Esophagus mucosa (tissue), 1 donor: ENCODE measurements around the gene GRAMD2A. TPM values are rescaled to one million over a fixed set of nuclear protein-coding genes. Genes with fewer than 3 reads are reported as not detected.

Source experiments
- ATAC-seq: fragments of 200-7000 bp; cut with Tn5 transposase; one replicate; pipeline ENCODE4 v1.9.1; 2020
- total RNA-seq: library from RNA; stranded (reverse); gene quantifications from one replicate; pipeline ENCODE4 v1.2.4, GENCODE V29; 2023
- donor health status: DM: yes; HTN: yes; CAD: no.

GRAMD2A gene
- total RNA-seq, 1 donor from 2014 or later, result 4.0 TPM

- no peak for ATAC-seq
Measured at GRCh38 chr15:72166716-72167417, 30.7 kb downstream of the GRAMD2A start.

DNA sequence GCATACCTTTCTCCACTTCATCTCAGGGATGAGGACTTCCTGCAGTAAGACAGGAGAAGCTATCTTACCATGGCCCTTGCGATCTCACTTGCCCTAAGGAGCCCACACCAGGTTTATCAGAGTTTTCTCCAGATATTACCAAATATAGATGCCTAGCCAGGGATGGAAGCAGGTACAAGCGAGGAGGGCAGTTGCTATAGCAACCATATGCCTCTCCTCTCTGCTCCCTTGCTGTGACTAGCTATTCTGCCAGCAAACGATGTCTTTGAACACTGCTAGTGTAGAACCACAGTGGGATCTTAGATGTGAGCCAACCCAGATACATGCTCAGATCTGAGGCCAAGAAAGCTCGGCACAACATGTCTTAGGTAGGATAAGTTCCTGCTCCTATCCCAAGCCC is 33.9 kb downstream of the GRAMD2A start:
- ATAC-seq, result no peak

GRCh38 chr15:72162569-72162968 is 35.0 kb downstream of the GRAMD2A start:
- no peak for ATAC-seq

- peak; percentile 18 for ATAC-seq
Measured at GRCh38 chr15:72161361-72162132, 36.0 kb downstream of the GRAMD2A start.

DNA sequence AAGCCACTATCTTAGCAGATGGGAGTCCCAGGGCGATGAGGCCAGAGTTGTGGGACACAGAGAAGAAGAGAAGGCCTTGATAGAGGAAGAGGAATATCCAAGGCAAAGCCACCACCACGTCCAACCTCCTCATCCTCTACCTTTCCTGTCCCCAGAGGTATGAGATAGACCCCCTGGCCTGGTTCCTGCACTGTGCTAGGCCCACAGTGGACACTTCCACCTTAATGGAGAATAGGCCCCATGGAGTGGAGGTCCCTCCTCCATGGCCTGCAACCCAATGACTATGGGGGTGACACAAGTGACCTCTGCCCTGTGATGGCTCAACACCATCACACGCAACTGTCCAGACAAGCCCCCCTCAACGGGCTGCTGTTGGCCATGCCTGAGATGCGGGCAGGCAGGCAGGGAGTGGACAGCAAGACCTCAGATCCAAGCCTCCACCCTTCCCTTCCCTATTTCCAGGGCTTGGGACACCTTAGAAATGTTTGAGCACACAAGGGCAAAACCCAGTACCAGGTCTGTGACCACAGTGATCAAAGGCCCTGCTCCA is 36.8 kb downstream of the GRAMD2A start:
- no peak for ATAC-seq

DNA sequence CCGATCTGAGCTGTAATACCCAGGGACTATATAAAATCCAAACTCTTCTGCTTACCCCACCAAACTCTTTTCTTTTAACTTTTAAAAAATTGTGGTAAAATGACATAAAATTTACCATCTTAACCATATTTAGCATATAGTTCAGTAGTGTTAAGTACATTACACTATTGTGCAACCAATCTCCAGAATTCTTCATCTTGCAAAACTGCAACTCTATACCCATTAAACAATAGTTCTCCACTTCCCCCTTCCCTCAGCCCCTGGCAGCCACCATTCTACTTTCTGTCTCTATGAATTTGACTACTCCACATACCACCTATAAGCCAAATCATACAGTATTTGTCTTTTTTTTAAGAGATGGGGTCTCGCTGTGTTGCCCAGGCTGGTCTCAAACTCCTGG is 40.7 kb downstream of the GRAMD2A start:
- ATAC-seq, result no peak

GRCh38 chr15:72155635-72156616 is 41.7 kb downstream of the GRAMD2A start:
- ATAC-seq, result peak; percentile 83

DNA sequence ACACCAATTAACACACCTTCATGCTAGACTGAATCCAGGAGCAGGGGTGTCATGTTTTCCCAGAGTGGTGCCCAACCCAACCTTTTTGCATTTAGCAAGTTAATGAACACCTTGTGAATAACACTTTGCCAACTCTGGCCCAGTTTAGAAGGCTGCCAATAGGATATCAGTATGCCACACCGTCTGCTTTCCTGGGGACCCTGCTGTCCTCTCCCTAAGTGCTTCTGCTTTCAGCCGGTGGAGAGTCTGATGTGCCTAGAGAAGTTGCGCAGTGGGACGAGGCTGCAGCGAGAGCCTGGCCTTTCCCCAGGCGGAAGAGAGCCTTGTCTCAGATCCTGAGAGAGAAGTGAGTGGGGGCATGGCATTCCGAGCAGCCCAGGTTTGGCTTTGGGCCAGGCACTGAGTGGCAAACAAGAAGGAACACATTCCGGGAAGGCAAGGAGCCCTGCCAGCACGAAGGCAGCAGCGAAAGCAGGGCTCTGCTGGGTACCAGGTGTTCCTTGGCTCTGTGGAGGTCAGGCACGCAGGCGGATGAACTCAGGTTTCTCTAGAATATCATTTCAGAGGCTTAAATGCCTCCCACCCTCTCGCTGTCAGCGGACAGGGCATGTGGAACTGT is 42.5 kb downstream of the GRAMD2A start:
- ATAC-seq, result peak; percentile 69

GRCh38 chr15:72154316-72154715 is 43.3 kb downstream of the GRAMD2A start:
- ATAC-seq, result no peak

DNA sequence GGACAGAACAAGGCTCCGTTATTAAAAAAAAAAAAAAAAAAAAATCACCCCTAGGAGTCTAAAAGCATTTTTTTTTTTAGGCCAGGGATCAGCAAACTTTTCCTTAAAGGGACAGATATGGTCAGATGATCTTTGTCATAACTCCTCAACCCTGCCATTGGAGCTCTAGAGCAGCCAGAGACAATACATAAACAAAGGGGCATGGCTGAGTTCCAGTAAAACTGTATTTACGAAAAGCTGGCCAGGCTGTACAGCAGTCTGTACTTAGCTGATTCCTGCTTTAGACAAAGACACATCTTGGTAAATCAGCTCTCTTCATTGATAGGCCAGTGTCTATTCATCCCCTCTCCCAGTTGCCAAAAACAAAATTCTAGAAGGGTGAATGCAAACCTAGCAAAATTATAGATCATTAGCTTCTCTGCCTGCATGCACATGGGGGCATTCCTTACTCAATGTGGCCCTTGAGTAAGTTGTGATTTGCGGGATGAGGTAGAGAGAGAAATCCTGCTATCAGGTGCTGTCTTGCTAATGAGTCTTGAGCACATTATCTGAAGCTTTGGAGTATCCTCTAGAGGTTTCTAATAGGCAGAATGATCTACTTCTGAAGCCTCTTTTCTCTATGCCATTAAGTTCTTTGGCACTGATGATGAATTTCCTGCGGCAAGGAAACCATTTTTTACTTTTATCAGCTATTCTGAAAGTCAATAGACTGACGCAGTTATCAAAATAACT is 44.2 kb downstream of the GRAMD2A start:
- no peak for ATAC-seq

DNA sequence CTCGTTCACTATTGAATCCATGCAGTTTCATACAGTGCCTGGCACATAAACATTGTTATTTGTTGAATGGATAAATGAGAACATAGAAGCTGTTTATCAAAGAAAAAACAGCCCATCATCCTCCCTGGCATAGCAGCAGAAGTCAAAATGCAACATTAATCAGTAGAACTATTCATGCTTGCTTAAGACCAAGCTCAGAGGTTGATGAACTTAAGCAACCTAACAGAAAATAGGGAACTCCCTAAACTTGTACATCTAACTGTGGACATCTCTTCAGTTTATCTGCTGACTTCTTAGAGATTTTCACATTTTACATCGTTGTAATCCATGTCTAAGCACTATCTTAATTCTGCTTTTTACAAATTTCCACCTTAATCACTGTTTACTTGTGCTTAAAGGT is 50.2 kb downstream of the GRAMD2A start:
- ATAC-seq, result no peak

GRCh38 chr15:72146934-72147333 is 50.7 kb downstream of the GRAMD2A start:
- no peak for ATAC-seq

DNA sequence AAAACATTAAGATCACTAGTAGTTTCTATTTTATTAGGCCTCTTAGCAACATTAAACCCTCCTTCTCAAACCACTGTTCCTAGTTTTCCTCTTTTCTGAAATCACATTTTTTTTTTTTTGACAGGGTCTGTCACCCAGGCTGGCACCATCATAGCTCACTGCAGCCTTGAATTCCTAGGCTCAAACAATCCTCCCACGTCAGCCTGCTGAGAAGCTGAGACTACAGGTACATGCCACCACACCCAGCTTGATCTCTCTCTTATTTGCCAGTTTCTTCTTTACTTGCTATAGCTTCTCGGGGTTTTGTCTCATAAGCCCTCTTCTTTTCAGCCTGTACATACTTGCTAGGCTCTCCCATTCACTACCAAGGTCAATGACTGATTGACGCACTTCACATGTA is 51.4 kb downstream of the GRAMD2A start:
- no peak for ATAC-seq

GRCh38 chr15:72141171-72142084 is 56.2 kb downstream of the GRAMD2A start:
- no peak for ATAC-seq

DNA sequence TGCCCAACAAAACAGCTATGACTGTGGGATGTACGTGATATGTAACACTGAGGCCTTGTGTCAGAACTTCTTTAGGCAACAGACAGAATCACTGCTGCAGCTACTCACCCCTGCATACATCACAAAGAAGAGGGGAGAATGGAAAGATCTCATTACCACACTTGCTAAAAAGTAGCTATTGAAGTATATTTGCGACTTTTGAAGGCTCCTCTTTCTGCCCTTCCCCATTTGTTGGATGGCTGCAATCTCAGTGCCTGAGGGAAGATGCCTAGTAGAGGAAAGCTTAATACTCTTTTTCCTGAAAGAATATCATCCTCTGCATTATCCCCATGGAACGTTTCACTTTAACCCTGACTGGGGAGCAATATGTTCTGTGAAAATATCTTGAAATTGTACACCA is 57.5 kb downstream of the GRAMD2A start:
- no peak for ATAC-seq

GRCh38 chr15:72139667-72140066 is 57.9 kb downstream of the GRAMD2A start:
- no peak for ATAC-seq

GRCh38 chr15:72136170-72137051 is 61.2 kb downstream of the GRAMD2A start:
- ATAC-seq, result no peak

DNA sequence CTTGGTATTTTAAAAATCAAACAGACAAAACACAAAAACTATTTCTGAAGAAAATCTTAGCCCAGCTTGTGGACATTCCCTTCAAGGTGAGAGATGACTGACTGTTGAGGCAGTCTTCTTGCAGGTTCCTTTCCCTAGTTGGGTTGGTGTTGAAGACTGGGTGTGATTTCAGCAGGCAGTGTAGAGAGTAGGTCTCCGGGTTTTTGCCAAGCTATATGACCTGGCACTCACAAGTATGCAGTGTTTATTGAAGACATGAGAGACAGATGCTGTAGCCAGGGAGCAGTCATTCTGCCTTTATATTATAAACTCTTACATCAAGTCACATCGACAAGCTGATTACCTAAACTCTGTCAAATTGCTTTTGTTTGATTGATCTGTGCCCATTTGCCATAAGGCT is 61.9 kb downstream of the GRAMD2A start:
- ATAC-seq, result no peak

- no peak for ATAC-seq
Measured at GRCh38 chr15:72133211-72133610, 64.4 kb downstream of the GRAMD2A start.
